Stimulated activated CD4-positive, alpha-beta T cell treated with anti-CD3 and anti-CD28 coated beads, Interleukin-4, amount 100 ng/mL, for 24 hours (primary cell): Measurements from ENCODE around the gene FOXJ3.

Source experiments
- DNase-seq: peaks from one replicate; pipeline ENCODE4 v3.0.0-alpha.2; 2020

FOXJ3 gene

GRCh38 chr1:42139444-42139843 is 195.6 kb downstream of the FOXJ3 start:
- no peak for DNase-seq

GRCh38 chr1:42138586-42138985 is 196.4 kb downstream of the FOXJ3 start:
- no peak for DNase-seq

GRCh38 chr1:42137766-42138165 is 197.3 kb downstream of the FOXJ3 start:
- DNase-seq = no peak

GRCh38 chr1:42136466-42136865 is 198.6 kb downstream of the FOXJ3 start:
- no peak for DNase-seq

- DNase-seq = no peak
Observed at GRCh38 chr1:42135426-42135825, 199.6 kb downstream of the FOXJ3 start.

- no peak for DNase-seq
Observed at GRCh38 chr1:42133809-42134526, 201.1 kb downstream of the FOXJ3 start.

GRCh38 chr1:42133390-42133789 is 201.6 kb downstream of the FOXJ3 start:
- DNase-seq = no peak

- no peak for DNase-seq
Observed at GRCh38 chr1:42130061-42130660, 204.9 kb downstream of the FOXJ3 start.

GRCh38 chr1:42128964-42129363 is 206.1 kb downstream of the FOXJ3 start:
- DNase-seq = no peak

- no peak for DNase-seq
Observed at GRCh38 chr1:42128499-42128898, 206.5 kb downstream of the FOXJ3 start.

- no peak for DNase-seq
Observed at GRCh38 chr1:42127767-42128166, 207.3 kb downstream of the FOXJ3 start.
